IPS-15b (cell line): ENCODE measurements around the gene RETREG1.
"Not testable (repeated sequence)": the region's sequence is repeated elsewhere in the genome, so short reads cannot be mapped to it uniquely, and the experiment has no call there.

ENCODE experiments used
- H3K27me3 ChIP-seq: one replicate; pipeline ENCODE4 v1.6.1; 2013; ENCODE audit warnings: low read length; ENCODE audit not compliant: control insufficient read depth, insufficient read depth
- H3K36me3 ChIP-seq: one replicate; pipeline ENCODE4 v1.6.1; 2013; ENCODE audit warnings: low read length; ENCODE audit not compliant: control insufficient read depth, insufficient read depth
- H3K4me1 ChIP-seq: one replicate; pipeline ENCODE4 v1.6.1; 2013; ENCODE audit warnings: mild to moderate bottlenecking, low read length; ENCODE audit not compliant: control insufficient read depth, insufficient read depth
- H3K4me3 ChIP-seq: one replicate; pipeline ENCODE4 v1.5.1; 2013; ENCODE audit warnings: low read depth, low read length
- H3K9ac ChIP-seq: one replicate; pipeline ENCODE4 v1.6.1; 2013; ENCODE audit warnings: low read depth, mild to moderate bottlenecking, low read length
- H3K9me3 ChIP-seq: one replicate; pipeline ENCODE4 v1.6.1; 2013; ENCODE audit warnings: mild to moderate bottlenecking, low read length; ENCODE audit not compliant: control insufficient read depth, insufficient read depth

Gene RETREG1

GRCh38 chr5:16546732-16547131, 70.1 kb downstream of the RETREG1 start:
- Histone ChIP-seq H3K4me3 (no peak overlapping the region), H3K4me1 (no peaks in the 10 kb centered on the region), H3K9ac (no peak overlapping the region), H3K36me3 (no peaks in the 10 kb centered on the region), H3K9me3 (no peaks in the 10 kb centered on the region), H3K27me3 (no peaks in the 10 kb centered on the region)

- Histone ChIP-seq H3K27me3 (no peaks in the 10 kb centered on the region), H3K9me3 (no peaks in the 10 kb centered on the region), H3K9ac (no peak overlapping the region), H3K4me3 (no peak overlapping the region), H3K4me1 (no peaks in the 10 kb centered on the region), H3K36me3 (no peaks in the 10 kb centered on the region)
Observed at GRCh38 chr5:16544607-16545374, 72.0 kb downstream of the RETREG1 start.

- not testable (repeated sequence) for H3K9me3 ChIP-seq, H3K36me3 ChIP-seq, H3K9ac ChIP-seq, H3K4me3 ChIP-seq, H3K27me3 ChIP-seq, H3K4me1 ChIP-seq
Observed at GRCh38 chr5:16543206-16543605, 73.6 kb downstream of the RETREG1 start.

- Histone ChIP-seq H3K27me3 (no peaks in the 10 kb centered on the region), H3K9me3 (no peaks in the 10 kb centered on the region), H3K9ac (no peak overlapping the region), H3K36me3 (no peaks in the 10 kb centered on the region), H3K4me3 (no peak overlapping the region), H3K4me1 (no peaks in the 10 kb centered on the region)
Observed at GRCh38 chr5:16542236-16542635, 74.6 kb downstream of the RETREG1 start.

GRCh38 chr5:16541592-16541991, 75.2 kb downstream of the RETREG1 start:
- not testable (repeated sequence) for H3K9me3 ChIP-seq, H3K9ac ChIP-seq, H3K36me3 ChIP-seq, H3K4me1 ChIP-seq, H3K4me3 ChIP-seq, H3K27me3 ChIP-seq

- no peaks in the 10 kb centered on the region for H3K36me3 ChIP-seq
- H3K9me3 ChIP-seq = no peaks in the 10 kb centered on the region
- H3K4me3 ChIP-seq = no peak overlapping the region
- H3K4me1 ChIP-seq = no peaks in the 10 kb centered on the region
- H3K9ac ChIP-seq = no peak overlapping the region
- H3K27me3 ChIP-seq = no peaks in the 10 kb centered on the region
Observed at GRCh38 chr5:16540421-16540820, 76.4 kb downstream of the RETREG1 start.

- Histone ChIP-seq H3K9me3 (no peaks in the 10 kb centered on the region), H3K36me3 (no peaks in the 10 kb centered on the region)
Observed at GRCh38 chr5:16539169-16539666, 77.6 kb downstream of the RETREG1 start.

GRCh38 chr5:16538006-16538405, 78.8 kb downstream of the RETREG1 start:
- Histone ChIP-seq H3K9ac (no peak overlapping the region), H3K36me3 (no peaks in the 10 kb centered on the region), H3K9me3 (no peaks in the 10 kb centered on the region), H3K4me1 (no peaks in the 10 kb centered on the region), H3K4me3 (no peak overlapping the region), H3K27me3 (no peaks in the 10 kb centered on the region)

More at GRCh38 chr5:16539169-16539666, 77.6 kb downstream of the RETREG1 start:
- H3K27me3 ChIP-seq = no peaks in the 10 kb centered on the region
- no peak overlapping the region for H3K9ac ChIP-seq
- no peak overlapping the region for H3K4me3 ChIP-seq
- no peaks in the 10 kb centered on the region for H3K4me1 ChIP-seq

- Histone ChIP-seq H3K4me3 (no peak overlapping the region), H3K9ac (no peak overlapping the region), H3K36me3 (no peaks in the 10 kb centered on the region), H3K9me3 (no peaks in the 10 kb centered on the region), H3K4me1 (no peaks in the 10 kb centered on the region), H3K27me3 (no peaks in the 10 kb centered on the region)
Observed at GRCh38 chr5:16536818-16537217, 80.0 kb downstream of the RETREG1 start.

- Histone ChIP-seq H3K9me3 (no peaks in the 10 kb centered on the region), H3K36me3 (no peaks in the 10 kb centered on the region), H3K9ac (no peak overlapping the region), H3K4me3 (no peak overlapping the region), H3K4me1 (no peaks in the 10 kb centered on the region), H3K27me3 (no peaks in the 10 kb centered on the region)
Observed at GRCh38 chr5:16536246-16536645, 80.6 kb downstream of the RETREG1 start.

GRCh38 chr5:16534280-16534679, 82.5 kb downstream of the RETREG1 start:
- H3K9me3 ChIP-seq = no peaks in the 10 kb centered on the region
- no peaks in the 10 kb centered on the region for H3K4me1 ChIP-seq
- no peak overlapping the region for H3K4me3 ChIP-seq
- no peaks in the 10 kb centered on the region for H3K36me3 ChIP-seq
- H3K9ac ChIP-seq = no peak overlapping the region
- no peaks in the 10 kb centered on the region for H3K27me3 ChIP-seq

- Histone ChIP-seq H3K4me3 (no peak overlapping the region), H3K4me1 (no peaks in the 10 kb centered on the region), H3K9me3 (no peaks in the 10 kb centered on the region), H3K9ac (no peak overlapping the region), H3K36me3 (no peaks in the 10 kb centered on the region), H3K27me3 (no peaks in the 10 kb centered on the region)
Observed at GRCh38 chr5:16531063-16531648, 85.6 kb downstream of the RETREG1 start.
